GM21529 (cell line): ENCODE measurements around the gene ATP6V0E2.
A peak's percentile ranks its signal among the peaks of the same experiment; 100 is the strongest.

Source experiments
- ATAC-seq: cut with Tn5 transposase; IDR thresholded peaks from one replicate; pipeline ENCODE4 v1.9.1; 2021; ENCODE audit not compliant: unreplicated experiment

Gene ATP6V0E2

GRCh38 chr7:149838224-149838991 lies 35.4 kb upstream of the ATP6V0E2 start, which contains the start of gene ZNF862:
Gene ZNF862 (plus strand): TSS chr7:149838375. CDS start chr7:149838612, 237 bp downstream.
- peak; percentile 99 for ATAC-seq

GRCh38 chr7:149838992-149839408 lies 34.8 kb upstream of the ATP6V0E2 start:
- ATAC-seq, result no peak

GRCh38 chr7:149839933-149840332 lies 33.8 kb upstream of the ATP6V0E2 start:
- ATAC-seq, result no peak

GRCh38 chr7:149843566-149843965 lies 30.2 kb upstream of the ATP6V0E2 start:
- no peak for ATAC-seq

GRCh38 chr7:149844445-149844844 lies 29.3 kb upstream of the ATP6V0E2 start:
- ATAC-seq, result no peak

GRCh38 chr7:149845257-149845980 lies 28.4 kb upstream of the ATP6V0E2 start:
- ATAC-seq, result no peak

- ATAC-seq, result no peak
Measured at GRCh38 chr7:149846021-149846420, 27.7 kb upstream of the ATP6V0E2 start.

- ATAC-seq, result peak; percentile 86
Measured at GRCh38 chr7:149846436-149847046, 27.2 kb upstream of the ATP6V0E2 start.

- no peak for ATAC-seq
Measured at GRCh38 chr7:149849174-149849573, 24.6 kb upstream of the ATP6V0E2 start.

GRCh38 chr7:149850007-149850594 lies 23.7 kb upstream of the ATP6V0E2 start:
- no peak for ATAC-seq

GRCh38 chr7:149850716-149851115 lies 23.1 kb upstream of the ATP6V0E2 start:
- ATAC-seq, result no peak

- no peak for ATAC-seq
Measured at GRCh38 chr7:149851449-149851848, 22.3 kb upstream of the ATP6V0E2 start.

- ATAC-seq, result no peak
Measured at GRCh38 chr7:149853157-149853556, 20.6 kb upstream of the ATP6V0E2 start.

- no peak for ATAC-seq
Measured at GRCh38 chr7:149854611-149855360, 19.0 kb upstream of the ATP6V0E2 start.

- no peak for ATAC-seq
Measured at GRCh38 chr7:149855361-149856305, 18.1 kb upstream of the ATP6V0E2 start.

- no peak for ATAC-seq
Measured at GRCh38 chr7:149856583-149856982, 17.2 kb upstream of the ATP6V0E2 start.

- ATAC-seq, result no peak
Measured at GRCh38 chr7:149859369-149859768, 14.4 kb upstream of the ATP6V0E2 start.

- no peak for ATAC-seq
Measured at GRCh38 chr7:149859876-149860275, 13.9 kb upstream of the ATP6V0E2 start.
